K562 treated with DMSO at 1 percent for 24 hours (cell line): Measurements from ENCODE around the gene AMY1A. TPM values are rescaled to one million over a fixed set of nuclear protein-coding genes. Genes with fewer than 3 reads are reported as not detected.

Experiments
- total RNA-seq: library from RNA; unstranded; fragments of 300-600 nt; gene quantifications from 2 replicates; pipeline ENCODE4 v1.2.3, GENCODE V29; 2022; ENCODE audit warnings: low read depth; ENCODE audit not compliant: insufficient read depth

The AMY1A gene
- not detected in 2 replicates for total RNA-seq

GRCh38 chr1:103655460-103655859, at the start of gene AMY1A:
AMY1A (plus strand) TSS chr1:103655760; CDS start chr1:103656331, 571 bp downstream.

GRCh38 chr1:103616994-103617477, 38.5 kb upstream of the AMY1A start, which contains the start of gene AMY2A:
AMY2A (plus strand) TSS chr1:103617427; CDS start chr1:103617441, 14 bp downstream.

GRCh38 chr1:103696110-103696509, 40.5 kb downstream of the AMY1A start, which contains the start of gene AMY1B:
AMY1B (minus strand) TSS chr1:103696210; CDS start chr1:103695639, 571 bp downstream.

Other genes with a start within 250 kb of the AMY1A start
- 5.3 and 11.5 TPM in 2 replicates for gene RNPC3, start 130.1 kb upstream of the AMY1A start, total RNA-seq
- 0.51 and 0.81 TPM in 2 replicates for gene AMY2B, start 84.2 kb upstream of the AMY1A start, total RNA-seq
- gene AMY2A, start 38.3 kb upstream of the AMY1A start, total RNA-seq: not detected in 2 replicates
- gene AMY1B, start 40.5 kb downstream of the AMY1A start, total RNA-seq: not detected in 2 replicates
- not detected in 2 replicates for gene AMY1C, start 94.1 kb downstream of the AMY1A start, total RNA-seq